NCI-H2196 treated with DMSO at 0.1 percent for 48 hours (cell line): Measurements from ENCODE around the gene SOX8.
A peak's percentile ranks its signal among the peaks of the same experiment; 100 is the strongest.
"Not testable (repeated sequence)": the region's sequence is repeated elsewhere in the genome, so short reads cannot be mapped to it uniquely, and the experiment has no call there.

Experiments
- DNase-seq: peaks from one replicate; lab custom pipeline; 2025; ENCODE audit not compliant: unreplicated experiment; lab: John Stamatoyannopoulos, UW

SOX8 gene

DNA sequence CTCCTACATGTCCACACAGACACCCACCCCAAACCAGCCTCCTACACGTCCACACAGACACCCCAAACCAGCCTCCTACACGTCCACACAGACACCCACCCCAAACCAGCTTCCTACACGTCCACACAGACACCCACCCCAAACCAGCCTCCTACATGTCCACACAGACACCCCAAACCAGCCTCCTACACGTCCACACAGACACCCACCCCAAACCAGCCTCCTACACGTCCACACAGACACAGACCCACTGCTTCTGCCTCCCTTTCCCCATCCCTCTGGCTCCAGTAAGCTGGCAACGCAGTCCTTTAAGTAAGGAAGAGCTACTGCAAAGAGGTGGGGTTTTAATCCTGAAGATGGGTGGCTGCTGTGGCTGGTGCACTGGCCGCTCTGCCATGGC, 27.8 kb upstream of the SOX8 start:
- not testable (repeated sequence) for DNase-seq

GRCh38 chr16:955766-956165, 25.8 kb upstream of the SOX8 start:
- not testable (repeated sequence) for DNase-seq

GRCh38 chr16:959232-960040, 22.1 kb upstream of the SOX8 start:
- no peak for DNase-seq

DNA sequence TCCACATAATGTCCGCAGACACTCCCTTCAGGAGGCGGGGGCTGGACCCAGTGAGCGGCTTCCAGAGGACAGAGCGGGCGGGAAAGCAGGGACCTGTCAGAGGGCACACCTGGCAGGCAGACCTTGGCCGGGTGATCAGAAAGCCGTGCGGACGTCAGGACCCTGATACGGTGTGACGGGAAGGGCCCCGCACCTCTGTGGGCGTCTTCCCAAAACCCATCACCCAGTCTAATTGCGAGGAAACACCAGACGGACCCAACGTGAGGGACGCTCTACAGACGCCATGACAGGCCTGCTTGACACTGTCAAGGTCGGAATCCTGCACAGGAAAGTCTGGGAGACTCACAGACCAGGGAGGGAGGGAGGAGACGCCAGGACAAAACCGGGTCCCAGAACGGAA, 19.2 kb upstream of the SOX8 start:
- DNase-seq, result no peak

DNA sequence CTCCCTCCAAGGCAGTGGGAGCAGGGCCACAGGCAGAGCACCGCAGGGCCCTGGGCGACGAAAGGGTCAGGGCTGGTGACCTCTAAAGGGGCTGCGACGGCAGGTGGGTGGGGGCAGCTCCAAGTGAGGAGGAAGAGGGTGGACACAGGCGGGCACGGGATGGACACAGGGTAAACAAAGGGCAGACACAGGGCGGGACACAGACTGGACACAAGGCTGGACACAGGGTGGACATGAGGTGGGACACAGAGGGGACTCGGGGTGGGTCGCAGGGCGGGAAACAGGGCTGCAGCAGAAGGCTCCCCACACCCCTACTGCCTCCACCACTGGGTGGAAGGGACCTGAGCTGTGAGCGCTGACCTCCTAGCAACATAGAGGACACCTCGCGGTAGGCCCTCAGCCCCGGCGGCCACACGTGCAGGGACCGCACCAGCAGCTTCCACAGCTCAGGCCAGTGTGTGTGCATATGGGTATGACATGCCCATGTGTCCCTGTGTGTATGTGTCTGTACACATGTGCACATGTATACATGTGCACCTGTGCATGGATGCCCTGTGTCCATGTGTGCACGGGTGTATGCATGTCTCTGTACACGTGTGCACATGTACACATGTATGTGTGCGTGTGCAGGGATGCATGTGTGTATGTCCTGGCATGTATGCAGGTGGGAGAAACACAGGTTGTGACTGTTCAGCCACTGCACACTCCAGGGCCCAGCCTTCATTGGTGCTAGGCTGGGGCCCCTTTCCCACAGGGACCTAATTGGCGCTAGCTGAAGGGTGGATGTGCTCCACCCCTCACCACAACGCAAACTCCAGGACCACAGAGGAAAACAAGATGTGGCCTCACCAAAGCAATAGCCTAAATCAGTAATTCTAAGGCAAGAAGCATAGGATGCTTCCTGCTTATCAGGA, 18.4 kb upstream of the SOX8 start:
- DNase-seq, result no peak

DNA sequence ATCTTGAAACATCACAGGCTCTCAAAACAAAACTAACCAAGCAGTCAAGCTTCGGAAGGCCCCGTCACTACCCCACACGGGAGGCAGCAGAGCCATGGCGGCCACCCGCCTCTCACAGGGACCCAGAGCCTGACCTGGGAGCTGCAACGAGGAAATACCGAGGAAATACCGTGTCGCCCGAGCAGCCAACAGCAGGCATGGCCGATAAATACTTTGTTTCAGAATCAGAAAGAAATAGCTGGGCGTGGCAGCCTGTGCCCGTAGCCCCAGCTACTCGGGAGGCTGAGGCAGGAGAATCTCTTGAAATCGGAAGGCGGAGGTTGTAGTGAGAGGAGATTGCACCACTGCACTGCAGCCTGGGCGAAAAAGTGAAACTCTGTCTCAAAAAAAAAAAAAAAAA, 17.7 kb upstream of the SOX8 start:
- DNase-seq, result no peak

GRCh38 chr16:964356-965035, 17.1 kb upstream of the SOX8 start:
- no peak for DNase-seq

- no peak for DNase-seq
Observed at GRCh38 chr16:965036-965395, 16.6 kb upstream of the SOX8 start.

DNA sequence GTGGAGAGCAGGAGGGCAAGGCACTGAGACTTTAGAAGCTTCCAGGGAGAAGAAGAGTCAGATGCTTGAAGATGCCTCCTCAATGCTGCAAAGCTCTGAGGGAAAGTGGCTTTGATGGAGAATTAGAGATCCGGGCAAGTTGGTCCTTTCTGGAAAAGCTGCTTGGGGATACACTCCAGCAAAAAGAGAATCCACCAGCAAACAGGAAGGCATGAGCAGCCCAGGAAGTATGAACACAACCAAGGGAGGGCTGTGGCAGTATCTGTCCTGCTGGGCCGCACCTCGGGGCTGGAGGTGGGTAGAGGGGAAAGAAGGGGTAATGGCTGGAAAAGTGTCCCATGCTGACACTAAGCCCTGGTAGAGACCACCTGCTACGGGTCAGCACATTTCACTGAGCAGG, 16.1 kb upstream of the SOX8 start:
- no peak for DNase-seq

DNA sequence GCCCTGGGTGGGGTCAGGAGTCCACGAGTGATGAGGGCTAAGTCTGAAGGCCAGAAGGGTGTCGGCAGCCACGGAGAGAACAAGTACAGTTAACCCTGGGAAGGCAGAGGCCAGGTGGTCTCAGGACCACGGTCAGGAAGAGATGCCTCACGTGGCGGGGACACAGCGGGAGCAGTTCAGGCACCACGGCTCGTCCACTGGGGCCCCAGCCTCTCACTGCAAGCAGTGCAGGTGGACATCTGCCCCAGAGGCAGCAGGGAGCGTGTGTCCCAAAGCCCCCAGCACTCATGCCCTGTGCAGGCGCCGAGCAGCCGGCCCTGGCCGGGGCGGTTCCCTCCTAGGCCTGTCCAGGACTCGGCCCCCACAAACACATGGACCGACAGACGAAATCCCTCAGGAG, 15.5 kb upstream of the SOX8 start:
- DNase-seq, result no peak

- no peak for DNase-seq
Observed at GRCh38 chr16:966505-966904, 15.1 kb upstream of the SOX8 start.

- DNase-seq, result no peak
Observed at GRCh38 chr16:967077-967541, 14.5 kb upstream of the SOX8 start.

- no peak for DNase-seq
Observed at GRCh38 chr16:967546-968295, 13.8 kb upstream of the SOX8 start.

DNA sequence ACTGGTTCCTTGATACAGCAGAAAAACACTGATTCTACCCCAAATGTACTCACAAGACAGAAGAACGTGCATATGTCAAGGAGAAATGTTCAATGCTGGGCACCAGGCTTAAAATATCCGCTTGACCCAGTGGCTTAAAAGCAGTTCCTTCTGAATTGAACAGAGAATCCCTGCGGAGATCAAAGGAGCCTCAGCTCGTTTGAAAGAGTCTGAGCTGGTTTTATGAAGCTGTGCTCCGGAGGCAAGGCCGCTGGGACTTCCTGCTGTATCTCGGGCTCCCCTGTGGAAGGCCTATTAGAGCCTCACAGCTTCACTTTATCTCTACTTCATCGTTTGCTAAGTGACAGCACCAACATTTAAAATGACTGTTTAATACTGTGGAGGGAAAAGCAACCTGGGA, 12.9 kb upstream of the SOX8 start:
- DNase-seq, result no peak

- no peak for DNase-seq
Observed at GRCh38 chr16:969508-970385, 11.8 kb upstream of the SOX8 start.

GRCh38 chr16:970386-970765, 11.2 kb upstream of the SOX8 start:
- no peak for DNase-seq

GRCh38 chr16:970766-971581, 10.6 kb upstream of the SOX8 start, which contains the start of gene LMF1:
LMF1 (minus strand) TSS chr16:970984; CDS start chr16:970980, 4 bp downstream.
- peak; percentile 91 for DNase-seq

- DNase-seq, result no peak
Observed at GRCh38 chr16:971582-971905, 10.0 kb upstream of the SOX8 start.

GRCh38 chr16:971981-972315, 9.6 kb upstream of the SOX8 start:
- DNase-seq, result no peak
